ENCODE results near the gene HEPHL1. TPM values are rescaled to one million over a fixed set of nuclear protein-coding genes. Genes with fewer than 3 reads are reported as not detected.

The HEPHL1 gene
- total RNA-seq, 2 experiments from 2014 or later: not detected

DNA sequence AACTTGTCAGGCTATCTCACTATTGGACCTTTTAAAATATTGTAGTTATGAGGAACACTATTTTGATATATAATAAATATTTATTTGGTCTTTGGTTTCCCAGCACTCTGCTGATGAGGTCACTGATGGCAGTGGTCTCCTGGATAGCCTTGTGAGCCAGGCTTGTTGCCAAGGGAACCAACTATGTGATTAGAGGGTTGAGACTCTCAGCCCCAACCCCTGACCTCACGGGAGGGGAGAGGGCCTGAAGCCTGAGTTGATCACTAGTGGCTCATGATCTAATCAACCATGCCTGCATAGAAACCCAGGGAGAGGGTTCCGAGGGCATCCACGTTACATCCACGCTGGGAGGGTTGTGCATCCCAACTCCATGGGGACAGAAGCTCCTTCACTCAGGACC, 118.3 kb downstream of the HEPHL1 start:
- H3K9me3 Mint-ChIP-seq: peaks cover 3% of the 10 kb centered on the region
- no peaks in the 10 kb centered on the region for H3K27me3 Mint-ChIP-seq
- peaks cover 3% of the 10 kb centered on the region for H3K36me3 Mint-ChIP-seq
- POLR2A ChIA-PET: no interaction called here
- no peak overlapping the region for H3K4me3 Mint-ChIP-seq
- intact Hi-C loops (cut with micrococcal nuclease): loop anchor here (5.0 to 10.0 kb wide), 2 partner anchors 352 to 475 kb away; partner anchors contain the start of gene CEP295
- peaks cover 52% of the 10 kb centered on the region for H3K4me1 Mint-ChIP-seq (ENCODE audit: low read depth)
- H3K27ac Mint-ChIP-seq: no peak overlapping the region
- CTCF ChIA-PET: no interaction called here
- no peak for DNase-seq

DNA sequence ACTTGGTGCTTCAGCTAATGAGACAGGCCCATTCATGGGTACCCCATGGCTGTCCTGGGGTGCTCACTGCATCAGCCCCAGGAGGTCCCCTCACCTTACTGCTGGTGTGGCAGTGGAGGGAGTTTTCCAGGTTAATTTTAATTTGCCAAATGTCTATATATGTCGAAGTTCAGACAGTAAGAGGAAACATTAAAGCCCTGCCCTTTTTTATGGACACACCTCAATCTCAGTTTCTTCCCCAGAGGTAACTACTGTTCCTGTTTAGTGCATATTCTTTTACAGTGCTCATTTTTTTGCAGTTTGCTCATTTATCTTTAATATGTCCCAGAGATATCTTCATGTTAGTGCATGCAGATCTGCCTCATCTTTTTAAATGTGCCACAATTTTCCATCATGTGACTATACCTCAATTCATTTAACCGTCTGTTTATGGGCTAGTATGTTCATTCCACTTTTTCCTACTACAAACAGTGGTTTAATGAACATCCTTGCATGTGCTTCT, 119.1 kb downstream of the HEPHL1 start:
- intact Hi-C loops (cut with micrococcal nuclease): no loop called here
- H3K4me1 Mint-ChIP-seq (ENCODE audit: low read depth): peaks cover 50% of the 10 kb centered on the region
- no peak for DNase-seq
- H3K4me3 Mint-ChIP-seq: no peak overlapping the region
- no peak overlapping the region for H3K27ac Mint-ChIP-seq
- ChIA-PET CTCF (no interaction called here), POLR2A (no interaction called here)
- H3K27me3 Mint-ChIP-seq: no peaks in the 10 kb centered on the region
- H3K9me3 Mint-ChIP-seq: peaks cover 3% of the 10 kb centered on the region
- H3K36me3 Mint-ChIP-seq: peaks cover 3% of the 10 kb centered on the region

DNA sequence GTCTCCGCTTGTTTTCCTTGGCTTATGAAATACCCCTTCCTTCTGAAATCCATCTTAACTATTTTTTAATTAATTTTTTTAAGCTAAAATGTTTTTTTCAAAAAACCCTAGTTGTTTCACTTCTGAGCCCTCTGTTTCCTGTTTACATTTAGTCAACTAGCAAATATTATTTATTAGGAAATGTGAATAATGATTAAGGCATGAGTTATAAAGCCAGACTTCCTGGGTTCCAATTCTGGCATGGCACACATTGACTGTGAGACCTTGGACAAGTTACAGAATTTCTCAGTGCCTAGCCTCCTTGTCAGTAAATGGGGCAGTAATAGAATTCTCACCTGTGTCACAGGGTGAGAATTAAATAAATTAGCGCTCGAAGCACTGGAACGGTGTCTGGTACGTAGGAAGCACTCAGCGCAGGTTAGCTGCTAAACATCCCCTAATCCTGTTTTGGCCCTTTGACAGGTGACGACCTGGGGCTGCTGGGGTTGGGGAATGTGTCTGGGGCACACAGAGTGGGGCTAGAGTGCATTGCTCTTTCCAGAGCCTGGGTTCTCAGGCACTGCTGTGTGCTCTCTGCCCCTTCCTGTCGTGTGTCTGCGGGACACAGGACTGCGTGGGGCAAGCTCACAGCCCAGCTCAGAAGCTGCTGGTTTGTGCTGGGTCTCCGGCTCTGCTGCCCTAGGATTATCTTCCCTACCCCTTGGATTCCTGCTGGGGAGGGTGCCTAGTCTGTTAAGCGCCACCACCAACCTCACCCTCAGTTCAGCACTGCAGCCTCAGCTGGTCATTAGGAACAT, 120.6 kb downstream of the HEPHL1 start:
- Mint-ChIP-seq H3K4me1 (ENCODE audit: low read depth) (peaks cover 51% of the 10 kb centered on the region), H3K27me3 (no peaks in the 10 kb centered on the region), H3K9me3 (peaks cover 2% of the 10 kb centered on the region), H3K4me3 (no peak overlapping the region), H3K36me3 (peaks cover 2% of the 10 kb centered on the region), H3K27ac (no peak overlapping the region)
- ChIA-PET POLR2A (no interaction called here), CTCF (no interaction called here)
- no peak for DNase-seq
- intact Hi-C loops (cut with micrococcal nuclease): no loop called here

DNA sequence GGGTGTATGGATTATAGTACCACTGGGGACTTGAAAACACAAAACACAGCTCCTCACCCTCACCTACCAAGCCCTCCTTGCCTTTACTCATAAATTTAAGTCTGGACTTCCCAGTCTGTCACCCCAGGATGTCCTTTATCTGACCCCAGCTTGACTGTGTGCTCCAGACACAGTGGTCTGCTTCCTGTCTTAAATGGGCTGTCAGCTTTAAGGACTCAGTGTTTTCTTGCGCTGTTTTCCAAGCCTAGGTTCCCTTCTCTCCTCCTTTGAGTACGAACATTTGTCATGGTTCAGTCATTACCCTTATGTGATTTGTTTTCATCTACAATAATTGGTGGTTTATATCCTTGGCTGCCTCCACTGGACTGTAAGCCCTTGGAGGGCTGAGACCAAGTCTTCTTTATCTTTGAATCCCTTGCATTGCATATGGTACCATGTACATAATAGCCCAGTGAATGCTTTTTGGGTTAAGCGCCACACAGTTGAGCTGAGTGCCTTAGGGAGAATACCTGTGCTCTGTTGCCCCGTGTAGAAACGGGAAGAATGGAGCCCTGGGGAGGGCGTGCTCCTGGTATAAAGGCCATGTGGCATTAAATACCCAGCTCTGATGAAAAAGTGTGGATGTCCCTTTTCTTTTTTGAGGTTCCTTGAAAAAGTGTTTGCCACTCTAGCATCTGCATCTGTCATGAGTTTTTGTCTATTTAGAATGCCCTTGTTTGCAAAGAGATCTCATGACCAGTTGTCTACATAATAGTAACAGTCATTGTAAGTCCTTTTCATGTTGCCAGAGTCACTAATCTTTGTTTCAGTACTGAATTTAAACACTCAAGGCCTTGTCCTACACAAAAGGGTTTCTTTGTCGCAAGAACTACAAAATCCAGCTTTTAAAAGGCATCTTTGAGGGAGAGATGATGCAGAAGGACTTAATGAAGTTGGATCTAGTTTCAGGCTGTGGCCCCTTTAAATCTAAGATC, 121.4 kb downstream of the HEPHL1 start:
- ChIA-PET CTCF (no interaction called here), POLR2A (no interaction called here)
- Mint-ChIP-seq H3K9me3 (no peaks in the 10 kb centered on the region), H3K4me3 (no peak overlapping the region), H3K27ac (no peak overlapping the region), H3K27me3 (no peaks in the 10 kb centered on the region), H3K36me3 (no peaks in the 10 kb centered on the region), H3K4me1 (ENCODE audit: low read depth) (peaks cover 54% of the 10 kb centered on the region)
- no peak for DNase-seq
- intact Hi-C loops (cut with micrococcal nuclease): no loop called here

DNA sequence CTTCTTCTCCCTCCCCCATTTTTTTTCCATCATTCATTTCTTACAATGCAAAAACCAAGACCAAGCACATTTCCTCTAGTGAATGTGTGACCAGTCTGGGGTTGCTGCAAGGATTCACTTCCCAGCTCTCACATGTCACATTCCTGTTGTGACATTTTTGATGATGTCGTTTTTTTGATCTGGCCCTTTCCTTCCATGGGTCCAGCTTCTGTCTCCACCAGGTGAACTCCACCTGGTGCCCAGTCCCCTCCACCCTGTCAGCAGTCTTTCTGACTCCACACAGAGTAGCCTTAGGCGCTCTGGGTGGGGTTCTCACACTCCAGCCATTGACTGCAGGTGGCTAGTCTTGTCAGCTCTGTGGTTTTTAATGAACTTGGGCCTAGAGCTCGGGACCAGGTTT, 123.1 kb downstream of the HEPHL1 start:
- Mint-ChIP-seq H3K27ac (no peak overlapping the region), H3K4me1 (ENCODE audit: low read depth) (peaks cover 69% of the 10 kb centered on the region), H3K27me3 (no peaks in the 10 kb centered on the region), H3K9me3 (no peaks in the 10 kb centered on the region), H3K4me3 (no peak overlapping the region), H3K36me3 (no peaks in the 10 kb centered on the region)
- no peak for DNase-seq
- intact Hi-C loops (cut with micrococcal nuclease): no loop called here
- ChIA-PET POLR2A (interaction anchor here (1.0 kb wide), 1 partner anchor 15 kb away, joined by 3 read pairs; the partner anchor contains the start of gene PANX1), CTCF (no interaction called here)

DNA sequence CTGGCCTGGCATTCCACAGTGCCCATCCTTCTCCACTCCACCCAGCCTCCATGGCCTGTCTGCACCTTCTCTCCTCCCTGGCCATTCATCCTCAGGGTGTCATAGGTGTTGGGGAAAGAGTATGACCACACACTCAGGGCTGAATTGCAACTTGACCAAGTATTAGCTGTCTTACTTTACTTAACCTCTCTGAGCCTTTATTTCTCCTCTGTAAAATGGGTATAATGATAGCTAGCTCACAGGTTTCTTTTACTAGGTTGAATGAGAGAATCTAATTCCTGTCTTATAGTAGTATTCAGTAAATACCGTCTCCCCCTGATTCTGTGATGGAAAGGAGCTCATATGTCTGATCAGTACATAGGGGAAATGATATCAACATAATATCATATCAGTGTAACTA, 123.5 kb downstream of the HEPHL1 start:
- H3K4me3 Mint-ChIP-seq: no peak overlapping the region
- CTCF ChIA-PET: no interaction called here
- intact Hi-C loops (cut with micrococcal nuclease): no loop called here

DNA sequence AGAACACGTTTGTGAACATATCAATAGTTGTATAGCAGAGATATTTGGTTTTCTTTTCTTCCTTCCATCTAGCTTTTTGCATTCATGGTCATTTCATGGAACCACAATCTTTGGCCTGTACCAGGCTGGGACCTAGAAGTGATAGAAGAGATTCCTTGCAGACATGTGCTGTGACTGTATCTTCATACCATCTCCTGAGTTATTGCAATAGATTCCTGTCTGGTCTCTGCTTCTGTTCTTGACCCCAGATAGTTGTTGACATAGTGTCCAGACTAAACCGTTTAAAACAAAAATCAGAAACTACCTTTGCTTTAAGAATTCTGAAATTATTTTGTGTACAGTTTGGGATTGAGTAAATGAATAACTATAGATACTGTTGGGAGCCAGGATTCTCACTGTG, 124.3 kb downstream of the HEPHL1 start:
- peaks cover 72% of the 10 kb centered on the region for H3K4me1 Mint-ChIP-seq (ENCODE audit: low read depth)

More for the DNA sequence above, 123.5 kb downstream of the HEPHL1 start:
- POLR2A ChIA-PET: interaction anchor here (1.0 kb wide), 1 partner anchor 16 kb away, joined by 3 read pairs; the partner anchor contains the start of gene PANX1
- DNase-seq: no peak
- H3K9me3 Mint-ChIP-seq: no peaks in the 10 kb centered on the region
- H3K27me3 Mint-ChIP-seq: no peaks in the 10 kb centered on the region
- no peak overlapping the region for H3K27ac Mint-ChIP-seq
- H3K36me3 Mint-ChIP-seq: no peaks in the 10 kb centered on the region
- peaks cover 73% of the 10 kb centered on the region for H3K4me1 Mint-ChIP-seq (ENCODE audit: low read depth)

DNA sequence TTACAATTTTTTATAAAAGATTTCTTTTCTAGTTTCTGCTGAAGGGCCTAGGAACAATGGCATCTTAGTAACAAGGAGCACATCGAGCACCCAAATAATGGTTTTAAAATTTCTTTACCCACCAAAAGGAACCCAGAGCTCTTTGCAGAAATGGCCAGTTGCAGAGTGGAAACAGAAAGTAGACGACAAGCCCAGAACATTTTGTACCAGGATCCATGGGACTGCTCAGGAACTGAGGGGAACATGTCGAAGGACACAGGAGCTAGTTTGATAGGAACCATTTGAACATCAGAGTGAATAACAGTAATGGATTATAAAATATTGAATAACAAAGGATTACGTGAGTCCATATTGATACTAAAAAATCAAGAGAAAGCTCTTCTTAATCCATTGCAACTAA, 124.8 kb downstream of the HEPHL1 start:
- ChIA-PET CTCF (interaction anchor here (1.5 kb wide), 1 partner anchor 26 kb away, joined by 4 read pairs; no protein-coding TSS in a partner anchor), POLR2A (no interaction called here)
- H3K9me3 Mint-ChIP-seq: no peaks in the 10 kb centered on the region
- intact Hi-C loops (cut with micrococcal nuclease): loop anchor here (2.0 kb wide), 1 partner anchor 17 kb away; the partner anchor contains the start of gene PANX1
- no peak overlapping the region for H3K4me3 Mint-ChIP-seq
- H3K4me1 Mint-ChIP-seq (ENCODE audit: low read depth): peaks cover 74% of the 10 kb centered on the region
- H3K36me3 Mint-ChIP-seq: no peaks in the 10 kb centered on the region
- H3K27me3 Mint-ChIP-seq: no peaks in the 10 kb centered on the region
- H3K27ac Mint-ChIP-seq: no peak overlapping the region
- DNase-seq: no peak

More for the DNA sequence above, 124.3 kb downstream of the HEPHL1 start:
- DNase-seq: no peak
- Mint-ChIP-seq H3K27me3 (no peaks in the 10 kb centered on the region), H3K27ac (no peak overlapping the region), H3K9me3 (no peaks in the 10 kb centered on the region), H3K4me3 (no peak overlapping the region), H3K36me3 (no peaks in the 10 kb centered on the region)
- intact Hi-C loops (cut with micrococcal nuclease): no loop called here
- CTCF ChIA-PET: interaction anchor here (1.5 kb wide), 1 partner anchor 27 kb away, joined by 4 read pairs; no protein-coding TSS in a partner anchor
- POLR2A ChIA-PET: no interaction called here

DNA sequence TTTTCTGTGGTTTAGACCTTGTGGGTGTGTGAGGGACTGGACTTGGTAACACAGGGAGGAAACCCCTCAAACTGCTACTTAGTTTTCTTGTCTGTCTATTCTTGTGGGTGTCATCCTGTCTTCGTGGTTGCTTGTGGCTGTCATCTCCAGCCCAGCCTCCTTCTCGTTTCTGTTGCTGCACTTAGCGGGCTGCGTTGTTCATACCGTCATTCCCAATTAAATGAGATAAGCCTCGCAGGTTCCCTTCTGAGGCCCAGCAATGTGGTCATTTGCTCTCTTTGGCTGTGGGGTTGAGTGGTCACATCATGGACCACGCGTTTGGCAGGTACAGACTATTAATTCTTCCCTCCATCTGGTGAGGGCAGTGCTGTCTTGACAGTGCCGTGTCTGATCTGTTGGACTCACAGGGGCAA, 126.3 kb downstream of the HEPHL1 start:
- Mint-ChIP-seq H3K4me1 (ENCODE audit: low read depth) (peaks cover 83% of the 10 kb centered on the region), H3K4me3 (no peak overlapping the region), H3K9me3 (no peaks in the 10 kb centered on the region), H3K27me3 (no peaks in the 10 kb centered on the region), H3K27ac (no peak overlapping the region), H3K36me3 (no peaks in the 10 kb centered on the region)
- CTCF ChIA-PET: interaction anchor here (0.9 kb wide), 1 partner anchor 37 kb away, joined by 4 read pairs; no protein-coding TSS in a partner anchor
- POLR2A ChIA-PET: no interaction called here
- peak; percentile 62 for DNase-seq
- intact Hi-C loops (cut with micrococcal nuclease): loop anchor here (1.0 to 2.0 kb wide), 2 partner anchors 12 to 19 kb away; partner anchors contain the start of gene PANX1

DNA sequence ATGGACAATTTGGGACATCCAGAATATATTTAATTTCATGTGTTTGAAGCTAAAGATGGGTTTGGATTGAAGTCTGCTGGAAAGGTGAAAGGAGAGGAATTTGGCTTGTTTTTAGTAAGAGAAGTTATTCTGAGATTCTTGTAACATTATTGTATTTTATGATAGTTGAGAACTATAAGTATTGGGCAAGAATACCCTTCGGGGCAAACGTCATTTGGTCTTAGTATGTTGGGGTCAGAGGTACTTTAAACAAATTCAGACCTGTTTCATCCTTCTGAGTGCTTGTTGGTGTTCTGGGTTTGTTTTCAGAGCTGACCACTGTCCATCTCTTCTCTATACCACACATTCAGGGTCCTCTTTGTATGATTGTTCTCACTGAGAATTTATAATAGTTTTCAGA, 127.0 kb downstream of the HEPHL1 start:
- Mint-ChIP-seq H3K4me1 (ENCODE audit: low read depth) (peaks cover 85% of the 10 kb centered on the region), H3K4me3 (no peak overlapping the region), H3K9me3 (no peaks in the 10 kb centered on the region), H3K27ac (no peak overlapping the region), H3K36me3 (peaks cover 1% of the 10 kb centered on the region), H3K27me3 (no peaks in the 10 kb centered on the region)
- no peak for DNase-seq
- ChIA-PET POLR2A (interaction anchor here (1.0 kb wide), 1 partner anchor 13 kb away, joined by 3 read pairs; no protein-coding TSS in a partner anchor), CTCF (interaction anchor here (0.9 kb wide), 1 partner anchor 36 kb away, joined by 4 read pairs; no protein-coding TSS in a partner anchor)
- intact Hi-C loops (cut with micrococcal nuclease): no loop called here

DNA sequence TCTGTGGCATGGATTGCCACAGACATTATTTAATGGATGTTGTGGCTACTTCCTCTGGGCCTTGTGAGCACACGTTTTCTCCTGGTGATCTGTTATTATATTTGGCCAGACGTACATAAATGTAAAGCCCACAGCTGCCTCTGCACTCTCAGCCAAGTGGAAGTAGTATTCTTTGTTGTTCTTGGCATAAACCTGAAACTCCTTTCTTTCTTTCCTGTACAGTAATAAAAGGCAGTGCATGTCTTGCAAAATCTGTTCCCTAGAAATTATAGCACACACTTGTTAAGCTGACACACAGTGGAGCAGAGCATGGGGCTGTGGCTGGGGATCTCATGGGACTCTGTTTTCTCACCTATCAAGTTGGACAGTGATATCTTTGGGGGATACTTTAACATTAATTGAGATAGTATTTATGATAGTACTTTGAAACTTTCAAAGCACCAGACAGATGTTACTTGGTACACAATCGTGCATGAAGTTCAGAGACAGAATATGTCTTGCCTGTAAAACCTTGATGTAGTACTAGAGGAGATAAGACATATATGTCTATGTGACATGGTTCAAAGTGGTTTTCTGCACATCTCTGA, 128.4 kb downstream of the HEPHL1 start:
- DNase-seq: no peak
- CTCF ChIA-PET: no interaction called here
- Mint-ChIP-seq H3K27me3 (no peaks in the 10 kb centered on the region), H3K36me3 (peaks cover 12% of the 10 kb centered on the region), H3K9me3 (no peaks in the 10 kb centered on the region), H3K27ac (no peak overlapping the region), H3K4me1 (ENCODE audit: low read depth) (peaks cover 79% of the 10 kb centered on the region), H3K4me3 (no peak overlapping the region)
- POLR2A ChIA-PET: no interaction called here
- intact Hi-C loops (cut with micrococcal nuclease): loop anchor here (5.0 kb wide), 1 partner anchor 343 kb away; the partner anchor contains the start of genes ANKRD49 and MRE11

All from activated CD4-positive, alpha-beta memory T cell treated with anti-CD3 and anti-CD28 coated beads for 36 hours (primary cell).